ENCODE results near the gene AHNAK.
A peak's percentile ranks its signal among the peaks of the same experiment; 100 is the strongest.

Gene AHNAK

GRCh38 chr11:62516736-62517371 lies 29.8 kb downstream of the AHNAK start:
- no peak for DNase-seq

- no peak for DNase-seq
Measured at GRCh38 chr11:62514151-62514550, 32.5 kb downstream of the AHNAK start.

- no peak for DNase-seq
Measured at GRCh38 chr11:62513626-62514025, 33.0 kb downstream of the AHNAK start.

GRCh38 chr11:62512961-62513360 lies 33.6 kb downstream of the AHNAK start:
- DNase-seq, result no peak

GRCh38 chr11:62508336-62509058 lies 38.1 kb downstream of the AHNAK start:
- DNase-seq, result no peak

- no peak for DNase-seq
Measured at GRCh38 chr11:62507125-62507422, 39.5 kb downstream of the AHNAK start.

- DNase-seq, result no peak
Measured at GRCh38 chr11:62506413-62507124, 40.0 kb downstream of the AHNAK start.

- no peak for DNase-seq
Measured at GRCh38 chr11:62505440-62506091, 41.0 kb downstream of the AHNAK start.

- DNase-seq, result no peak
Measured at GRCh38 chr11:62505059-62505439, 41.6 kb downstream of the AHNAK start.

GRCh38 chr11:62504158-62504973 lies 42.2 kb downstream of the AHNAK start:
- no peak for DNase-seq

GRCh38 chr11:62502030-62502730 lies 44.4 kb downstream of the AHNAK start:
- no peak for DNase-seq

GRCh38 chr11:62501432-62501891 lies 45.1 kb downstream of the AHNAK start:
- DNase-seq, result no peak

GRCh38 chr11:62500650-62501030 lies 46.0 kb downstream of the AHNAK start:
- no peak for DNase-seq

GRCh38 chr11:62499944-62500649 lies 46.5 kb downstream of the AHNAK start:
- DNase-seq, result no peak

- DNase-seq, result peak; percentile 64
Measured at GRCh38 chr11:62499311-62499943, 47.2 kb downstream of the AHNAK start.

- DNase-seq, result no peak
Measured at GRCh38 chr11:62498492-62499286, 47.9 kb downstream of the AHNAK start.

GRCh38 chr11:62498031-62498430 lies 48.6 kb downstream of the AHNAK start:
- no peak for DNase-seq

- DNase-seq, result no peak
Measured at GRCh38 chr11:62497132-62497801, 49.3 kb downstream of the AHNAK start.

GRCh38 chr11:62496676-62497075 lies 49.9 kb downstream of the AHNAK start:
- DNase-seq, result no peak

GRCh38 chr11:62494246-62494645 lies 52.4 kb downstream of the AHNAK start:
- DNase-seq, result no peak

All from GDM1 (cell line).